ENCODE data around the gene B4GALNT2.
"Not testable (repeated sequence)": the region's sequence is repeated elsewhere in the genome, so short reads cannot be mapped to it uniquely, and the experiment has no call there.

Gene B4GALNT2

GRCh38 chr17:49132699-49133364 lies at the start of gene B4GALNT2:
TSS of gene B4GALNT2 (plus strand) at chr17:49132769. CDS start at chr17:49132793, 24 bp downstream.
- no peak for DNase-seq (ENCODE audit: low read depth)

GRCh38 chr17:49085046-49085445 lies 47.5 kb upstream of the B4GALNT2 start:
- not testable (repeated sequence) for DNase-seq (ENCODE audit: low read depth)

- DNase-seq (ENCODE audit: low read depth), result no peak
Observed at GRCh38 chr17:49085565-49086315, 46.8 kb upstream of the B4GALNT2 start.

- no peak for DNase-seq (ENCODE audit: low read depth)
Observed at GRCh38 chr17:49086316-49086605, 46.3 kb upstream of the B4GALNT2 start.

GRCh38 chr17:49086649-49087048 lies 45.9 kb upstream of the B4GALNT2 start:
- no peak for DNase-seq (ENCODE audit: low read depth)

GRCh38 chr17:49089094-49089493 lies 43.5 kb upstream of the B4GALNT2 start:
- no peak for DNase-seq (ENCODE audit: low read depth)

- DNase-seq (ENCODE audit: low read depth), result no peak
Observed at GRCh38 chr17:49090878-49091594, 41.5 kb upstream of the B4GALNT2 start.

GRCh38 chr17:49093131-49093530 lies 39.4 kb upstream of the B4GALNT2 start:
- DNase-seq (ENCODE audit: low read depth), result no peak

GRCh38 chr17:49100601-49101000 lies 32.0 kb upstream of the B4GALNT2 start:
- DNase-seq (ENCODE audit: low read depth), result no peak

- no peak for DNase-seq (ENCODE audit: low read depth)
Observed at GRCh38 chr17:49101054-49101534, 31.5 kb upstream of the B4GALNT2 start.

- not testable (repeated sequence) for DNase-seq (ENCODE audit: low read depth)
Observed at GRCh38 chr17:49103360-49103759, 29.2 kb upstream of the B4GALNT2 start.

GRCh38 chr17:49104511-49105074 lies 28.0 kb upstream of the B4GALNT2 start:
- DNase-seq (ENCODE audit: low read depth), result no peak

- DNase-seq (ENCODE audit: low read depth), result no peak
Observed at GRCh38 chr17:49106321-49107210, 26.0 kb upstream of the B4GALNT2 start.

GRCh38 chr17:49107211-49107557 lies 25.4 kb upstream of the B4GALNT2 start:
- no peak for DNase-seq (ENCODE audit: low read depth)

GRCh38 chr17:49108318-49108717 lies 24.3 kb upstream of the B4GALNT2 start:
- no peak for DNase-seq (ENCODE audit: low read depth)

GRCh38 chr17:49110509-49110908 lies 22.1 kb upstream of the B4GALNT2 start:
- DNase-seq (ENCODE audit: low read depth), result no peak

- DNase-seq (ENCODE audit: low read depth), result no peak
Observed at GRCh38 chr17:49111934-49112333, 20.6 kb upstream of the B4GALNT2 start.

GRCh38 chr17:49112936-49113335 lies 19.6 kb upstream of the B4GALNT2 start:
- no peak for DNase-seq (ENCODE audit: low read depth)

GRCh38 chr17:49114703-49115102 lies 17.9 kb upstream of the B4GALNT2 start:
- DNase-seq (ENCODE audit: low read depth), result no peak

GRCh38 chr17:49117587-49118230 lies 14.9 kb upstream of the B4GALNT2 start:
- no peak for DNase-seq (ENCODE audit: low read depth)

- DNase-seq (ENCODE audit: low read depth), result no peak
Observed at GRCh38 chr17:49120166-49120565, 12.4 kb upstream of the B4GALNT2 start.

Measured in activated T-cell treated with anti-CD3 and anti-CD28 coated beads for 24 hours (primary cell).